ENCODE results near the gene COPS6.

- no peak for TF ChIP-seq CTCF (IDR thresholded peaks at IDR 0.05; ENCODE audit: low read length)
- no peak for TF ChIP-seq EZH2 (IDR thresholded peaks at IDR 0.05; ENCODE audit: borderline replicate concordance, low read length)
Observed at GRCh38 chr7:100126239-100126930, 37.6 kb downstream of the COPS6 start.

Measured in OCI-LY1 (cell line).